ENCODE results near the gene PRR36.
"Not testable (repeated sequence)": the region's sequence is repeated elsewhere in the genome, so short reads cannot be mapped to it uniquely, and the experiment has no call there.

PRR36 gene

GRCh38 chr19:7874076-7874896 is at the start of gene PRR36:
TSS of gene PRR36 (minus strand) at chr19:7874390. CDS start at chr19:7873689, 701 bp downstream.
- no peak for DNase-seq

GRCh38 chr19:7923295-7924191 is 49.4 kb upstream of the PRR36 start:
- no peak for DNase-seq

DNA sequence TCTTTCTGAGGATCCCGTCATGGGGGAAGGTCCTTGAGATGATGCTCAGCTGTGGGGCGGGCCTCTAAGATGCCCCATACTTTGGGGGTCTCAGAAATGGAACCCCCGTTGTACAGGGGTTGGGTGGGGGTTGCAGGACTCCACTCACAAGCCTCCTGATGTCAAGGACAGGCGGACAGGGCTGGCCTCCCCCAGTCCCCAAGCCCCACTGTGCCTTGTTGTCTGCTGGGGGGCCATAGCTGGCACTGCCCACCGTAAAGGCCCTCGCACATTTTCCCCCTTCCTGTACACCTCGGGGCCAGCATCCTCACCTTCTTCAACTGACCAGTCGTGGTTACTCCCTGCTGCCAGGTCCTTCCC is 48.6 kb upstream of the PRR36 start:
- no peak for DNase-seq

DNA sequence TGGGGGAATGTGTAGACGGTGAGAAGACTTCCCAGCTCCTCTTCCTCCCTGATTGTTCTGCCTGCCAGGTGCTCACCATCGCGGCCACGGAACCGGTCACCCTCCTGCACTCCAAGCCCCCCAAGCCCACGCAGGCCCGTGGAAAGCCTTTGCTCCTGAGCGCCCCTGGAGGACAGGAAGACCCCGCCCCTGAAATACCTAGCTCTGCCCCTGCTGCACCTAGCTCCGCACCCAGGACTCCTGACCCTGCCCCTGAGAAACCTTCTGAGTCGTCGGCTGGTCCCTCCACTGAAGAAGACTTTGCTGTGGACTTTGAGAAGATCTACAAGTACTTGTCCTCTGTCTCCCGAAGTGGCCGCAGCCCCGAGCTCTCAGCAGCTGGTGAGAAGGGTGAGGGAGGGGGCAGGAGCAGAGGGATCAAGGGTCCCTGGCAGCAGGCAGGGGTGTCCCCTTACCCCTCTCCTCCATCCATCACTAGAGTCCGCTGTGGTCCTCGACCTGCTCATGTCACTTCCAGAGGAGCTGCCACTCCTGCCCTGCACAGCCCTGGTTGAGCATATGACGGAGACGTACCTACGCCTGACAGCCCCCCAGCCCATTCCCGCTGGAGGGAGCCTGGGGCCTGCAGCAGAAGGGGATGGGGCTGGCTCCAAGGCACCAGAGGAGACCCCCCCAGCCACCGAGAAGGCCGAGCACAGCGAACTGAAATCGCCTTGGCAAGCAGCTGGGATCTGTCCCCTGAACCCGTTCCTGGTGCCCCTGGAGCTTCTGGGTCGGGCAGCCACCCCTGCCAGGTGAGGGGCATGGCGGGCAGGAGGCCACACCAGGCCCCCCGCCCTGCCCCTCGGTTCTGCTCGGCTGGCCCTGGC is 48.0 kb upstream of the PRR36 start:
- DNase-seq, result no peak

GRCh38 chr19:7921302-7921966 is 47.2 kb upstream of the PRR36 start:
- DNase-seq, result no peak

DNA sequence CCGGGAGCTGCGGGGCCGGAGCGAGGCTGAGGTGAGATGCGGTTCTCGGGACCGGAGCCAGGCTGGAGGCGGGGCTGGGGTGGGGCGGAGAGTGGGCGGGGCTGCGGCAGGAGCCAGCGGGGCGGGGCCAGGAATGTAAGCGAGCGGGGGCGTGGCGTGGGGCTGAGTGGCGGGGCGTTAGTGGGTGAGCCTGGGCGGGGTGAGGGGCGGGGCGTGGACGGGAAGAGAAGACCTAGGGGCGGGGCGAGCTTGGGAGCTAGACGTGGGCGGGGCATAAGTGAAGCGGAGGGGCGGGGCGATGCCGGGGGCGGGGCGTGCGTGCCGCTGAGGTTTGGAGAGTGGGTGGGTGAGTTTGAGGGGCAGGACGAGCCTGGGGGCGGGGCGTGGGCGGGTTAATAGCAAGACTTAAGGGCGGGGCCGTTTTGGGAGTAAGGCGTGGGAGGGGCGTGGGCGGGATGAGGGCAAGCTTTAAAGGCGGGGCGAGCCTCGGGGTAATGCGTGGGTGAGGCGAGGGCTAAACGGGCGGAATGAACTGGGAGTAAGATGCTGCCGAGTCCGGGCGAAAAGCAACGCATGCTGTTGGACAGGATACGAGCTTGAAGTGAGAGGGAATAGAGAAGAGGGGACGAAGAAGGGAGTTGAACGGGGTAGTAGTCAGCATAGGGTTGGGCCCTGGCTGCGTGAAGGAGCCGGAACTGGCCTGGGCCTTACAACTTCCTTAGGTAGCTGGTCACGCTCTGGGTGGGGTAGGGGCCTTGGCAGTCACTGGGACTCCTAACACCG is 46.5 kb upstream of the PRR36 start:
- peak; percentile 99 for DNase-seq

DNA sequence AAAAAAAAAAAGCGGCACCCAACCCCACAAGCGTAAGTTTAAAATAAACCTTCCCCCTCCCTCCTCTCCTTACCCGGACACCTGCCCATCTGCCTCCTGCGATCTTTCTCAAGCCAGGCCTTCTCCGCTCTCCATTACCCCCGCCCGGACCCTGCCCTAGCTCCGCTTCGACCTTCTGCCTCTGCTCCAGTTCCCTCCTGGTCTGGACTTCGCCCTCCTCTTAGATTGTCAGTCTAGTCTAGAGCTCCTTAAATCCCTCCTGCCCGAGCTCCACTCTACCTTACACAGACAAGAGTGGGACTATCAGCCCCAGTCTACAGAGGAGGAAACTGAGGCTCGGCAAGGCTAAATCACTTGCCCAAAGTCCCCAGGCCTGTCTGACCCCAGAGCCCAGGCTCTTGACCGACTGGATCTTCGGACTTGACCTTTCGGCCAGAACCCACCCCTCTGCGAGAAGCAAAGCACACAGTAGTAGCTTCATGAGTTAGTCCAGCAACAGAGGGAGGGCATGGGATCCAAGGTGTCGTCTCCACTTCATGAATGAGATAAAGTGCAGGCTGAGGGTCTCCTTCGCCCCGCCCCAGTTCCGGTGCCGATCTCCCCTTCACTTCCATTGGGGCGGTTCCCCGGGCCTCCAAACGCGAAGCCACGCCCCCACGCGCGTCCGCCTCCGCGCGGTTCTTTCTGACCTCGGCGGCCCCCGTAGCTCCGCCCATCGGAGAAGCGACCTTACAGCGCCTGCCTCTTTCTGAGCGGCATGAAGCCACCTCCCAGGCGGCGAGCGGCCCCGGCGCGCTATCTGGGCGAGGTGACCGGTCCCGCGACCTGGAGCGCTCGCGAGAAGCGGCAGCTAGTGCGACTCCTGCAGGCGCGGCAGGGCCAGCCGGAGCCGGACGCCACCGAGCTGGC is 45.7 kb upstream of the PRR36 start, which contains the start of gene SNAPC2:
TSS of gene SNAPC2 (plus strand) at position 729 of the 909 bp plus-strand sequence. CDS start at position 758, 29 bp downstream.
- peak; percentile 97 for DNase-seq

DNA sequence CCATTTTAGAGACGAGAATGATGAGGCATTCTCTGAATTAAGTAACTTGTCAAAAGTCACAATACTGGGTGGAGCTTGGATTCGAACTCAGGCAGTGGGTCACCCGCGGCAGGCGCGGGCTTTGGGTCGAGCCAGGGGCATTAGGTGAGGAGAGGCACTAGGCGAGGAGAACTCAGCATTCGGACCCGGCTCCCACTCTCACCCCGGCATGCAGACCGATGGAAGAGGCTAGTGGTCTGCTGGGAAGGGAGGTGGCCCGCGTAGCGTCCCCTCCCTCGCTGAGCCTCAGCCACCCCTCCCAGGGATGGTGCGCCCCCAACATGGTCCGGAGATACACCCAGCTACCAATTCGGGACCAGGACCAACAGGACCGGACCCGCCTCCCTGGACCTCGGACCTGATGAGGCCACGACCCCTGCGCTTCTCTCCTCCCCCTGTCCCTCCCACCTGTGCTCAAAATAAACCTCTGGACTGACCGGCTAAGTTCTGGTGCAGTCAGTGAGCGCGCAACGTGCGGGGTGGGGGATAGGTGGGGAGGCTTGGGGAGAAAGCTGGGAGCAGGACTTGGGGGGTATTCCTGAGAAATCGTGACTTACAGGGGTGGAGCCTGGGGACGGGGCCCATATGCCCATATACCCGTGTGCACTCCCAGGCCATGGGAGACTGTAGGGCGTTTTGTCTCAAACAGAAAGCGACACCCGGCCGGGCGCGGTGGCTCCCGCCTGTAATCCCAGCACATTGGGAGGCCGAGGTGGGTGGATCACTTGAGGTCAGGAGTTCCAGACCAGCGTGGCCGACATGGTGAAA is 44.6 kb upstream of the PRR36 start:
- DNase-seq, result no peak

GRCh38 chr19:7918062-7918614 is 43.9 kb upstream of the PRR36 start:
- DNase-seq, result not testable (repeated sequence)

DNA sequence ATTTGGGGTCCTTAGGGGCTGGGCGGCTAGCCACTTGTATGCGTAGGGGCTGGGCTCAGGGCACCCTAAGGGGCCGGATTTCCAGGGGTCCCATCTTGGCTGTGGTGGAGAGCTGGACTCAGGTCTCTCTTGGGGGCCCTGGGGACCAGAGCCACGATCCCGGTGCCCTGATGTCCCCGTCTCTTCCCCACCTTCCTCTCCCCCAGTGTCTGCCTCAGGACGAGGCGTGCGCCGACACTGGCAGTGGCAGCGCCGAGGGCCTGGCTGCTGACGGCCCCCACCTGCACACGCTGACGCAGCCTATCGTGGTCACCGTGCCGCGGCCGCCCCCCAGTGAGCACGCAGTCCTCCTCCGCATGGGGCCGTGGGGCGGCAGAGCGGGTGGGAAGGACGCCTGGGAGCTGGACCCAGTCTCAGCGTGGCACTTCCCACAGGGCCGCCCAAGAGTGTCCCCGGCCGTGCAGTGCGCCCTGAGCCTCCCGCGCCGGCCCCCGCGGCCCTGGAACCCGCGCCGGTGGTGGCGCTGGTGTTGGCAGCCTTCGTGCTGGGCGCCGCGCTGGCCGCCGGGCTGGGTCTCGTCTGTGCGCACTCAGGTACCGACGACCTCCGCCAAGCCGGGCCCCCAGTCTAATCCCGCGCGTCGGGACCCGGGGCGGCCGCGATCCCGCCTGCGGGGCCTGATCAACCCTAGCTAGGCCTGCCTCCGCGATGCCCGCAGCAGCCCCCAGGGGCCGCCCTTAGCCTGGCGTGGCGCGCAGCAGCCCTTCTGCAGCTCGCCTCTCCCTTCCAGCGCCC is 43.3 kb upstream of the PRR36 start:
- DNase-seq, result peak; percentile 64

GRCh38 chr19:7916955-7917266 is 42.7 kb upstream of the PRR36 start:
- no peak for DNase-seq

- DNase-seq, result peak; percentile 71
Observed at GRCh38 chr19:7916103-7916954, 42.1 kb upstream of the PRR36 start.

- DNase-seq, result no peak
Observed at GRCh38 chr19:7915250-7916102, 41.3 kb upstream of the PRR36 start.

- DNase-seq, result no peak
Observed at GRCh38 chr19:7914598-7915045, 40.4 kb upstream of the PRR36 start, which contains the start of gene TGFBR3L. TSS of gene TGFBR3L (plus strand) at chr19:7914830.

- DNase-seq, result no peak
Observed at GRCh38 chr19:7914099-7914498, 39.9 kb upstream of the PRR36 start.

- no peak for DNase-seq
Observed at GRCh38 chr19:7913652-7914051, 39.5 kb upstream of the PRR36 start.

Measured in CD4-positive, alpha-beta T cell treated with Interleukin-21 for 1 hour (primary cell).